Activated T-cell treated with anti-CD3 and anti-CD28 coated beads for 24 hours (primary cell): ENCODE measurements around the gene DENND1A.

Experiments
- DNase-seq: peaks from one replicate; pipeline ENCODE4 v3.0.0-alpha.2; 2020; ENCODE audit warnings: low read depth

Gene DENND1A

GRCh38 chr9:123772967-123773366 is 157.0 kb downstream of the DENND1A start:
- DNase-seq: no peak

- no peak for DNase-seq
Measured at GRCh38 chr9:123772374-123772773, 157.6 kb downstream of the DENND1A start.

- DNase-seq: no peak
Measured at GRCh38 chr9:123771690-123772089, 158.2 kb downstream of the DENND1A start.

GRCh38 chr9:123769719-123770118 is 160.2 kb downstream of the DENND1A start:
- no peak for DNase-seq

- no peak for DNase-seq
Measured at GRCh38 chr9:123763910-123764588, 165.9 kb downstream of the DENND1A start.

GRCh38 chr9:123761905-123762605 is 167.9 kb downstream of the DENND1A start:
- DNase-seq: no peak

GRCh38 chr9:123757960-123758359 is 172.0 kb downstream of the DENND1A start:
- no peak for DNase-seq

GRCh38 chr9:123757547-123757946 is 172.4 kb downstream of the DENND1A start:
- no peak for DNase-seq

GRCh38 chr9:123756484-123757106 is 173.3 kb downstream of the DENND1A start:
- DNase-seq: no peak

GRCh38 chr9:123753669-123754258 is 176.2 kb downstream of the DENND1A start:
- no peak for DNase-seq

- no peak for DNase-seq
Measured at GRCh38 chr9:123753016-123753415, 176.9 kb downstream of the DENND1A start.

- DNase-seq: peak; percentile 3
Measured at GRCh38 chr9:123749580-123750202, 180.2 kb downstream of the DENND1A start.

GRCh38 chr9:123746765-123747164 is 183.2 kb downstream of the DENND1A start:
- DNase-seq: no peak

- no peak for DNase-seq
Measured at GRCh38 chr9:123745933-123746332, 184.0 kb downstream of the DENND1A start.

GRCh38 chr9:123745451-123745850 is 184.5 kb downstream of the DENND1A start:
- no peak for DNase-seq

- DNase-seq: no peak
Measured at GRCh38 chr9:123743737-123744136, 186.2 kb downstream of the DENND1A start.

- no peak for DNase-seq
Measured at GRCh38 chr9:123742009-123742767, 187.7 kb downstream of the DENND1A start.

GRCh38 chr9:123741214-123741613 is 188.7 kb downstream of the DENND1A start:
- no peak for DNase-seq

- DNase-seq: no peak
Measured at GRCh38 chr9:123739902-123740301, 190.0 kb downstream of the DENND1A start.

GRCh38 chr9:123739387-123739786 is 190.5 kb downstream of the DENND1A start:
- DNase-seq: no peak

- DNase-seq: no peak
Measured at GRCh38 chr9:123738648-123739047, 191.3 kb downstream of the DENND1A start.

GRCh38 chr9:123735376-123735775 is 194.6 kb downstream of the DENND1A start:
- no peak for DNase-seq
